Measurements from ENCODE around the gene VENTX. TPM values are rescaled to one million over a fixed set of nuclear protein-coding genes. Genes with fewer than 3 reads are reported as not detected.

VENTX gene
- total RNA-seq, 2 experiments from 2014 or later, result not detected

DNA sequence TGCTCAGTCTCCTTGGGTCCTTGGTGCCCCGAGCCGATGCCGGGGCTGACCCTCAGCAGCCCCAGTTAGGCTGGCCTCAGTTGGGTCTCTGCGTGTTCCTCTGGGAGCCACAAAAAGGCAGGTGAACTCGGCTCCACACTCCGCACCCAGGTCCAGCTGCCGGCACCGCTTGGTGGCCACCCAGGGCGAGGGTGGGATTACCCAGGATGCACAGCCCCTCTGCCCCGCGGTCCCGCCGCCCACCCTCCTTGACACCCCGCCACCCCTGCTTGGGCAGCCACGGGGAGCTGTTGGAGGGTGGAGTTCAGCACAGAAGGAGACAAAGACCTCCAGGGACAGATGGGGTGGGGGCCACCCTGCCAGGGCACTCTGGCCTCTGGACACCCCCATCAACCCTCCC, 17.7 kb downstream of the VENTX start:
- Mint-ChIP-seq H3K36me3 (ENCODE audit: low read depth) (no peaks in the 10 kb centered on the region), H3K27me3 (no peaks in the 10 kb centered on the region), H3K27ac (no peak overlapping the region), H3K4me1 (peaks cover 32% of the 10 kb centered on the region), H3K4me3 (no peak overlapping the region), H3K9me3 (ENCODE audit: low read depth) (no peaks in the 10 kb centered on the region)
- no peak for DNase-seq
- CTCF ChIA-PET, result interaction anchor here (0.5 kb wide), 1 partner anchor 12 kb away, joined by 4 read pairs; no protein-coding TSS in a partner anchor
- POLR2A ChIA-PET, result no interaction called here
- intact Hi-C loops (cut with DNase I, micrococcal nuclease), result loop anchor here (5.0 to 10.0 kb wide), 3 partner anchors 137 to 1351 kb away; partner anchors contain the start of genes BNIP3 (in 1 of the 2), MTG1 (in 1 of the 2) and PPP2R2D (in 1 of the 2)
- no peak for ATAC-seq

GRCh38 chr10:133257489-133258065, 19.9 kb downstream of the VENTX start:
- no peak for ATAC-seq

DNA sequence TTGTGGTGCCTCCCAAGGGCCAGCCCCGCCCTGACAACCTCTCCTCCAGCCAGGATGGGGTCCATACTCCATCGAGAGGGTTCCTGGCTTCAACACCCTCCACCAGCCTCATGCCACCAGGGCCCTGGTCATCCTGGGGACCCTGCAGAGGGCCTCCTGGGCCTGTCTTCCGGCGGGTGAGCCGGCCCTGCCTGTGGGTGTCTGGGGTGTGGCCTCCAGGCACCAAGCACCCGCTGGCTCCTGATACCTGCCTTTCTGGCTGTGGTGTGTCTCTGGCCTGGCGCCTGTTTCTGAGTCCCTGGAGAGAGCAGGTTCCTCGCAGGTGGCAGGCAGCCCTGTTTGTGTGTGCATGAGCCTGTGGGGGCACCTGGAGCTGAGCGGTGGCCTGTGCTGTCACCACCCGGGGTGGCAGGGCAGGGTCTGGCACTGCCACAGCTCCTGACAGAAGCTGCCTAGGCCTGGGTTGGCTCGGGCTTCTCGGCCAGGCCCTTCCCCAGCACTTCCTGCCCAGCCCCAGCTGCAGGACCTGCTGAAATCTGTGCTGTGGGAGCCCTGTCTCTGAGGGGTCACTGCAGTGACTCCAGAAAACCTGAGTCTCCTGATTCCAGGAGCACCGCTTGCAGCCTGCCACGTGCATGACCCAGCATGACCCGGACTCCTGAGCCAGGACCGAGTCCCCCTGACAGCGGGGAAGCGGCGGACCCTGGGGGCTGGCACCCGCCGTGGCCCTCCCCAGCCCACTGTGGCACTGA, 20.6 kb downstream of the VENTX start:
- H3K36me3 Mint-ChIP-seq (ENCODE audit: low read depth), result peaks cover 7% of the 10 kb centered on the region
- no peaks in the 10 kb centered on the region for H3K27me3 Mint-ChIP-seq
- peaks cover 54% of the 10 kb centered on the region for H3K4me1 Mint-ChIP-seq
- DNase-seq (peak; percentile 75), ATAC-seq (peak; percentile 17)
- H3K27ac Mint-ChIP-seq, result peak overlapping the region; percentile 88
- POLR2A ChIA-PET, result interaction anchor here (1.4 to 1.5 kb wide), 2 partner anchors 17 to 32 kb away, joined by 3 to 13 read pairs; no protein-coding TSS in a partner anchor
- no peaks in the 10 kb centered on the region for H3K9me3 Mint-ChIP-seq (ENCODE audit: low read depth)
- peak overlapping the region; percentile 48 for H3K4me3 Mint-ChIP-seq
- CTCF ChIA-PET, result interaction anchor here (0.5 to 2.4 kb wide), 8 partner anchors 17 to 355 kb away, joined by 3 to 9 read pairs (median 4); no protein-coding TSS in a partner anchor
- intact Hi-C loops (cut with DNase I, micrococcal nuclease), result loop anchor here (5.0 to 10.0 kb wide), 3 partner anchors 134 to 1353 kb away; partner anchors contain the start of genes BNIP3 (in 1 of the 2), MTG1 (in 1 of the 2) and PPP2R2D (in 1 of the 2)

More at GRCh38 chr10:133257489-133258065, 19.9 kb downstream of the VENTX start:
- Mint-ChIP-seq H3K27me3 (no peaks in the 10 kb centered on the region), H3K4me1 (peaks cover 48% of the 10 kb centered on the region), H3K4me3 (peak overlapping the region; percentile 48), H3K27ac (peak overlapping the region; percentile 88), H3K9me3 (ENCODE audit: low read depth) (no peaks in the 10 kb centered on the region), H3K36me3 (ENCODE audit: low read depth) (peaks cover 3% of the 10 kb centered on the region)
- intact Hi-C loops (cut with DNase I, micrococcal nuclease), result loop anchor here (5.0 to 10.0 kb wide), 3 partner anchors 135 to 1353 kb away; partner anchors contain the start of genes BNIP3 (in 1 of the 2), MTG1 (in 1 of the 2) and PPP2R2D (in 1 of the 2)
- POLR2A ChIA-PET, result no interaction called here
- DNase-seq, result peak; percentile 52
- CTCF ChIA-PET, result interaction anchor here (0.5 to 2.4 kb wide), 9 partner anchors 16 to 355 kb away, joined by 3 to 9 read pairs (median 4); no protein-coding TSS in a partner anchor

- POLR2A ChIA-PET, result interaction anchor here (0.6 to 1.5 kb wide), 5 partner anchors 16 to 129 kb away, joined by 3 to 13 read pairs (median 3); no protein-coding TSS in a partner anchor
- CTCF ChIA-PET, result interaction anchor here (0.9 to 1.5 kb wide), 5 partner anchors 16 to 70 kb away, joined by 3 to 6 read pairs (median 4); no protein-coding TSS in a partner anchor
- DNase-seq, result peak; percentile 97
- Mint-ChIP-seq H3K27me3 (no peaks in the 10 kb centered on the region), H3K27ac (peak overlapping the region; percentile 86), H3K4me3 (peak overlapping the region; percentile 67), H3K36me3 (ENCODE audit: low read depth) (peaks cover 13% of the 10 kb centered on the region), H3K9me3 (ENCODE audit: low read depth) (no peaks in the 10 kb centered on the region), H3K4me1 (peaks cover 60% of the 10 kb centered on the region)
- peak; percentile 68 for ATAC-seq
- intact Hi-C loops (cut with DNase I, micrococcal nuclease), result loop anchor here (1.0 to 10.0 kb wide), 5 partner anchors 115 to 1354 kb away; partner anchors contain the start of genes BNIP3 (in 1 of the 2), INPP5A (in 1 of the 2), MTG1 (in 1 of the 2) and PPP2R2D (in 1 of the 2)
These were observed 21.4 kb downstream of the VENTX start for GRCh38 chr10:133258818-133259601.

DNA sequence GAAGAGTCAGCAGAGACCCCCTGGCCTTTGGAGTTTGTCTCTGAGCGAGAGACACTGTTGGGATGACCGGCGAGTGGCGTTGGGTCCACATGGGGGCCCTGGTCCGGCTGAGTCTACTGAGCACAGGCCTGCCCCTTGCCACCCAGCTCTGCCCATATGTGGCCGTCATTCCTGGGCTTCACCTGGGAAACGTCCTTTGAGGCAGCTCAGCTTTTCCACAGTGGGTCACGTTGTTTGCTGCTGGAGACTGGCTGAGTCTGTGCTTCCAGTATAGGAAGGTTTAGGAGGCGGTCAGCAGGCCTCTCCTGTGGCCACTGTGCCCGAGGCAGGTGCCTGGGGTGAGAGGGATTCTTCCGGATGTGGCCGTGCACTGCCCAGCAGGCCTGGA, 21.9 kb downstream of the VENTX start:
- POLR2A ChIA-PET, result interaction anchor here (0.8 to 1.5 kb wide), 4 partner anchors 15 to 33 kb away, joined by 3 to 13 read pairs (median 4); no protein-coding TSS in a partner anchor
- H3K9me3 Mint-ChIP-seq (ENCODE audit: low read depth), result no peaks in the 10 kb centered on the region
- CTCF ChIA-PET, result interaction anchor here (0.9 to 1.2 kb wide), 4 partner anchors 16 to 69 kb away, joined by 3 to 6 read pairs (median 4); no protein-coding TSS in a partner anchor
- ATAC-seq (no peak), DNase-seq (no peak)
- no peaks in the 10 kb centered on the region for H3K27me3 Mint-ChIP-seq
- peak overlapping the region; percentile 67 for H3K4me3 Mint-ChIP-seq
- intact Hi-C loops (cut with DNase I, micrococcal nuclease), result loop anchor here (1.0 to 10.0 kb wide), 5 partner anchors 115 to 1355 kb away; partner anchors contain the start of genes BNIP3 (in 1 of the 2), INPP5A (in 1 of the 2), MTG1 (in 1 of the 2) and PPP2R2D (in 1 of the 2)
- peaks cover 64% of the 10 kb centered on the region for H3K4me1 Mint-ChIP-seq
- H3K36me3 Mint-ChIP-seq (ENCODE audit: low read depth), result peaks cover 17% of the 10 kb centered on the region
- peak overlapping the region; percentile 86 for H3K27ac Mint-ChIP-seq

- Mint-ChIP-seq H3K4me1 (peaks cover 76% of the 10 kb centered on the region), H3K36me3 (ENCODE audit: low read depth) (peaks cover 25% of the 10 kb centered on the region), H3K4me3 (peak overlapping the region; percentile 74), H3K27ac (peak overlapping the region; percentile 87), H3K27me3 (no peaks in the 10 kb centered on the region), H3K9me3 (ENCODE audit: low read depth) (no peaks in the 10 kb centered on the region)
- intact Hi-C loops (cut with DNase I, micrococcal nuclease), result loop anchor here (1.0 to 5.0 kb wide), 9 partner anchors 14 to 954 kb away; partner anchors contain the start of genes TUBGCP2 (in 2 of the 2), ZNF511 (in 2 of the 2), ECHS1 (in 1 of the 2) and LRRC27 (in 1 of the 2)
- ATAC-seq (peak; percentile 54), DNase-seq (peak; percentile 89)
- ChIA-PET CTCF (no interaction called here), POLR2A (interaction anchor here (1.0 kb wide), 2 partner anchors 14 to 46 kb away, joined by 3 to 8 read pairs; no protein-coding TSS in a partner anchor)
These were observed 23.5 kb downstream of the VENTX start for GRCh38 chr10:133260895-133261725.

GRCh38 chr10:133261726-133262325, 24.2 kb downstream of the VENTX start:
- H3K4me3 Mint-ChIP-seq, result peak overlapping the region; percentile 74
- H3K4me1 Mint-ChIP-seq, result peaks cover 76% of the 10 kb centered on the region
- peaks cover 26% of the 10 kb centered on the region for H3K36me3 Mint-ChIP-seq (ENCODE audit: low read depth)
- DNase-seq, result peak; percentile 93
- H3K9me3 Mint-ChIP-seq (ENCODE audit: low read depth), result no peaks in the 10 kb centered on the region
- H3K27me3 Mint-ChIP-seq, result no peaks in the 10 kb centered on the region
- ChIA-PET CTCF (interaction anchor here (1.6 kb wide), 1 partner anchor 14 kb away, joined by 12 read pairs; the partner anchor contains the start of gene ADAM8), POLR2A (interaction anchor here (1.0 kb wide), 1 partner anchor 14 kb away, joined by 8 read pairs; no protein-coding TSS in a partner anchor)
- no peak overlapping the region for H3K27ac Mint-ChIP-seq
- peak; percentile 30 for ATAC-seq
- intact Hi-C loops (cut with DNase I, micrococcal nuclease), result loop anchor here (1.0 to 5.0 kb wide), 9 partner anchors 13 to 955 kb away; partner anchors contain the start of genes TUBGCP2 (in 2 of the 2), ZNF511 (in 2 of the 2), ECHS1 (in 1 of the 2) and LRRC27 (in 1 of the 2)

GRCh38 chr10:133262696-133263095, 25.0 kb downstream of the VENTX start:
- H3K9me3 Mint-ChIP-seq (ENCODE audit: low read depth), result no peaks in the 10 kb centered on the region
- ATAC-seq, result no peak
- intact Hi-C loops (cut with DNase I, micrococcal nuclease), result loop anchor here (5.0 kb wide), 3 partner anchors 45 to 955 kb away; partner anchors contain the start of genes LRRC27 (in 1 of the 2), STK32C (in 1 of the 2), TUBGCP2 (in 1 of the 2) and ZNF511 (in 1 of the 2)

DNA sequence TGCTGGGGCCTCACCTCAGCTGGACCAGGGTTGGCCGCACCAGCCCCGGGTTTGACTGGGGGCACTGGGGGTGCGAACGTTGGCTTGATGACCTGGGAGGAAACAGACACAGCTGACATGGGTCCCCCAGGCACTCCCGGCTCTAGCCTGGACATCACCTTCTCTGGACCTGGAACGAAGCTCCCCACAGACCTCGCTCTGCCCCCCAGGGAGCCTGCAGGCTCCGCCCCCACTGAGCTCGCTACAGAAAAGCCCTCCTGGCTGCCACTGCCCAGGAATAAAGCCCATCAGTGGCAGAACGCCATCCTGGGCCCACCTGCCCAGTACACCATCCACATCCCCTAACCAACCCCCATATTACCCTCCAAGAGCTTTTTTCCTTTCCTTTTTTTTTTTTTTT, 26.0 kb downstream of the VENTX start:
- peaks cover 26% of the 10 kb centered on the region for H3K36me3 Mint-ChIP-seq (ENCODE audit: low read depth)
- DNase-seq, result no peak
- intact Hi-C loops (cut with DNase I, micrococcal nuclease), result loop anchor here (5.0 kb wide), 3 partner anchors 44 to 956 kb away; partner anchors contain the start of genes LRRC27 (in 1 of the 2), STK32C (in 1 of the 2), TUBGCP2 (in 1 of the 2) and ZNF511 (in 1 of the 2)
- no peaks in the 10 kb centered on the region for H3K9me3 Mint-ChIP-seq (ENCODE audit: low read depth)
- peak overlapping the region; percentile 25 for H3K27ac Mint-ChIP-seq
- H3K27me3 Mint-ChIP-seq, result no peaks in the 10 kb centered on the region
- ChIA-PET POLR2A (interaction anchor here (1.8 kb wide), 1 partner anchor 12 kb away, joined by 5 read pairs; no protein-coding TSS in a partner anchor), CTCF (interaction anchor here (1.5 kb wide), 1 partner anchor 11 kb away, joined by 7 read pairs; no protein-coding TSS in a partner anchor)
- H3K4me1 Mint-ChIP-seq, result peaks cover 60% of the 10 kb centered on the region
- ATAC-seq, result no peak
- H3K4me3 Mint-ChIP-seq, result no peak overlapping the region

More at GRCh38 chr10:133262696-133263095, 25.0 kb downstream of the VENTX start:
- Mint-ChIP-seq H3K4me3 (no peak overlapping the region), H3K27ac (no peak overlapping the region), H3K4me1 (peaks cover 67% of the 10 kb centered on the region), H3K36me3 (ENCODE audit: low read depth) (peaks cover 26% of the 10 kb centered on the region), H3K27me3 (no peaks in the 10 kb centered on the region)
- DNase-seq, result no peak
- CTCF ChIA-PET, result interaction anchor here (0.5 to 1.6 kb wide), 3 partner anchors 13 to 881 kb away, joined by 3 to 12 read pairs (median 3); partner anchors contain the start of gene ADAM8
- POLR2A ChIA-PET, result interaction anchor here (1.8 kb wide), 1 partner anchor 12 kb away, joined by 5 read pairs; no protein-coding TSS in a partner anchor

All from activated CD4-positive, alpha-beta T cell treated with anti-CD3 and anti-CD28 coated beads for 36 hours (primary cell).